ENCODE data around the gene MT1E.
"Not testable (repeated sequence)": the region's sequence is repeated elsewhere in the genome, so short reads cannot be mapped to it uniquely, and the experiment has no call there.

Gene MT1E

DNA sequence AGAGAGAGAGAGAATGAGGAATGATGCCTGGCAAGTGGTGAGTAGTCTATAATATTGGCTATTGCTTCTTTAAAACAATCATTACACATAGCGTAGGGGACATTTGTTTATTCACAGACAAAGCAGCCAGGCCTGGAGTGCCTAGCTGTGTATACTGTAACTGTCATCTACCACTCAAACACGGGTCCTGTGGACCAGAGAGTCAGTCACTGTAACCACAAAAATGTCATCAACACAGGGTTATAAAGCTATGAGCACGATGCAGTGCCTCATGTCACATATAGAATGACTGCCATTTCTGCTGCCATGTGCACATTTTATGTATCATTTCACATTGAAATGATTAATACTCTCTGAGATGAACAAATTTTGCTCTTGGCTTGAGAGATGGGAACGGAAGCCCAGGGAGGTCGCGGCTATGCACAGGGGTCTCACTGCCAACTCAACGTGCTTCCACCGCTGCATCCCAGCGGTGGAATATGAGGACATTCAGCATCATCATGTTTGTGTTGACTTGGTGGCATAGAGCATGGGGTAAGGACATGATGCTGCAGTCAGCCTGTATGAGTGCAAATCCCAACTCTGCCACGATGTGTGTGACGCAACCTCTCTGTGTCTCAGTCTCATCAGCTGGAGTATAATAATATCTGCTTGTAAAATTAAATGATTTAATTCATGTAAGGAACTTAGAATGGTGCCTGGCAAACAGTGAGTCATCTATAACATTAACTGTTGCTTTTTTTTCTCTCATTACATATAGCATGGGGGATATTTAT lies 47.4 kb downstream of the MT1E start:
- no peak for DNase-seq (ENCODE audit: low read depth)

DNA sequence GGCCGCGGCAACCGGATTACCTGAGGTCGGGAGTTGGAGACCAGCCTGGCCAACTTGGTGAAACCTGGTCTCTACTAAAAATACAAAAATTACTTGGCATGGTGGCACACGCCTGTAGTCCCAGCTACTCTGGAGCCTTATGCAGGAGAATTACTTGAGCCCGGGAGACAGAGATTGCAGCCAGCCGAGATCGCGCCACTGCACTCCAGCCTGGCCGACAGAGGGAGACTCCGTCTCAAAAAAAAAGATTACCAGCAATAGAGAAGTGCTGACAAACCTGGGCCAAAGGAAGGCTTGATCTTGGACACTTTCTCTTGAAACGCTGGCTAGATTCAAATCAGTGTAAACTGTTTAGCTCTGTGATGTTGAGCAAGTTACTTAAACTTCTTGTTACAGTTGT lies 48.3 kb downstream of the MT1E start:
- no peak for DNase-seq (ENCODE audit: low read depth)

DNA sequence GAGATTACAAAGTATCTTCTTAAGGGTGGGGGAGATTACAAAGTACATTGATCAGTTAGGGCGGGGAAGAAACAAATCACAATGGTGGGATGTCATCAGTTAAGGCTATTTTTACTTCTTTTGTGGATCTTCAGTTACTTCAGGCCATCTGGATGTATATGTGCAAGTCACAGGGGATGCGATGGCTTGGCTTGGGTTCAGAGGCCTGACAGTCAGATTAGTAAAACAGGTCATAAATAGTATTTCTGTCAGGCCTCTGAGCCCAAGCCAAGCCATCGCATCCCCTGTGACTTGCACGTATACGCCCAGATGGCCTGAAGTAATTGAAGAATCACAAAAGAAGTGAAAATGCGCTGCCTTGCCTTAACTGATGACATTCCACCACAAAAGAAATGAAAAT lies 49.0 kb downstream of the MT1E start:
- DNase-seq (ENCODE audit: low read depth), result not testable (repeated sequence)

DNA sequence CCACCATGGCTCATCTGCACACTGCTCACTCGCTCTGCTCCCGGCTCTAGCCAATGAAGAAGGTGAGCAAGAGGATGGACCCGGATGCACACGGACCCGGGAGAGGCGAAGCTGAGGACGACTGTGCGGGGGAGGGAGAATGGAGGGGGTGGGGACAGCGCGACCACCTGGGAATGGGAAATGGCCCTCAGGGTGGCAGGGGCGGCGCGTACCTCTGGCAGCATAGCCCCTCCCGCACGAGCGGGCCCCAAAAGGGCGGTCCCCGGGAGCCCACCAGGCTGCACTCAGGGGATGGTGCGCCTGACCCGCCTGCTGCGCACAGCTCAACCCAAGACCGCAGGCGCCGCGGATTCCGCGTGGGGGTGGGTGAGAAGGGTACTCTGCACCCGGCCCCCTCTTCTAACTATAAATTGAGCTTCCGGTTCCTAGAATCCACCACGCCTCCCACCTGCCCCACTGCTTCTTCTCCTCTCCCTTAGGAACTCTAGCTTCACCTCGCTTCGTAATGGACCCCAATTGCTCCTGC lies 50.2 kb downstream of the MT1E start:
- no peak for DNase-seq (ENCODE audit: low read depth)
